ACC112 (cell line): ENCODE data around the gene NF1.
"Not testable (repeated sequence)": the region's sequence is repeated elsewhere in the genome, so short reads cannot be mapped to it uniquely, and the experiment has no call there.

Experiments
- H2AFZ ChIP-seq: fragments of 200-600 bp; sonication (generic); one replicate; pipeline ENCODE4 v1.6.0; 2017; ENCODE audit warnings: antibody characterized with exemption, low read length; ENCODE audit not compliant: unreplicated experiment
- H3K27ac ChIP-seq: fragments of 200-600 bp; sonication (generic); 2 replicates; pipeline ENCODE4 v1.5.1; 2014; ENCODE audit warnings: low read depth, mild to moderate bottlenecking, antibody characterized with exemption, low read length, moderate library complexity
- H3K27me3 ChIP-seq: fragments of 200-600 bp; sonication (generic); 2 replicates; pipeline ENCODE4 v1.6.1; 2014; ENCODE audit warnings: mild to moderate bottlenecking, antibody characterized with exemption, low read length, moderate library complexity, mixed read lengths; ENCODE audit not compliant: insufficient read depth
- H3K36me3 ChIP-seq: fragments of 200-600 bp; sonication (generic); 2 replicates; pipeline ENCODE4 v1.6.1; 2016; ENCODE audit warnings: mild to moderate bottlenecking, antibody characterized with exemption, low read length, moderate library complexity, mixed read lengths; ENCODE audit not compliant: insufficient read depth
- H3K4me1 ChIP-seq: fragments of 200-600 bp; sonication (generic); one replicate; pipeline ENCODE4 v1.6.1; 2016; ENCODE audit warnings: low read length, mixed read lengths; ENCODE audit not compliant: insufficient read depth, unreplicated experiment, control insufficient read depth
- H3K4me3 ChIP-seq: fragments of 200-600 bp; sonication (generic); 2 replicates; pipeline ENCODE4 v1.5.1; 2014; ENCODE audit warnings: mild to moderate bottlenecking, low read depth, low read length
- H3K79me2 ChIP-seq: fragments of 200-600 bp; sonication (generic); one replicate; pipeline ENCODE4 v1.6.0; 2016; ENCODE audit warnings: low read length; ENCODE audit not compliant: control insufficient read depth, unreplicated experiment, insufficient read depth

The NF1 gene

DNA sequence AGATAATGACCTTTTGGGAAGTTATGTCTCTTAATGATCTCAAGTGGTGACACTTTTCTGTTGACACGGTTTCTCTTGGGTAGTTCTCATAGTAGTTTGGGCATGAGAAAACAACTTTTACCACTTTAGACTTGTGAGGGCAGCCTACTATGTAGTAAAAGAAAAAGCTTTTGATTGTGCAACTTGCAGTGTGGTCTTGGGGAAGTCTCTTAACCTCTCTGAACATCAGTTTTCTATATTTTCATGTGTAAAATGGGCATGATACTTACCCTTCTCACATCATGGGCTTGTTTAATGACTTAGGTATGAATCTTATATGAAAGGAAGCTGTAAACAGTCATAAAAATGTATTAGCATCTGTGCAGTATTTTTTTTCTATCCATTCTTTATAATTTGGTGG, 11.2 kb downstream of the NF1 start:
- Histone ChIP-seq H3K79me2 (peaks cover 85% of the 10 kb centered on the region), H3K4me1 (peaks cover 7% of the 10 kb centered on the region), H2AFZ (no peak overlapping the region), H3K27ac (no peak overlapping the region), H3K27me3 (no peaks in the 10 kb centered on the region), H3K36me3 (no peaks in the 10 kb centered on the region), H3K4me3 (no peak overlapping the region)

DNA sequence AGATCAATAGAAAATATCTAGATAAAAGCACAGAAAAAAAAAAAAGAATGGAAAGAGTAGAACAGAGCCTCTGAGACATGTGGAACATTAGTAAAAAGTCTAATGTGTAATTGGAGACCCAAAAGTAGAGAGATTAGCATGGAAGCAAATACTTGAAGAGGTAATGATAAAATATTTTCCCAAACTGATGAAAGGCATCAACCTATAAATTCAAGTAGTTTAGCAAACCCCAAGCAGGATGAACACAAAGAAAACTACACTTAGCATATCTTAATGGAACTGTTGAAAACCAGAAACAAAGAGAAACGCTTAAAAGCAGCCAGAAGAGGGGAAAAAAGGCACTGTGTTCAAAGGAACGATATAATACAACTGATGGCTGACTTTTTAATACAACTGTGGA, 16.4 kb downstream of the NF1 start:
- Histone ChIP-seq H3K4me1 (peaks cover 27% of the 10 kb centered on the region), H3K79me2 (peaks cover 73% of the 10 kb centered on the region), H3K27me3 (no peaks in the 10 kb centered on the region), H3K4me3 (no peak overlapping the region), H3K27ac (no peak overlapping the region), H2AFZ (no peak overlapping the region), H3K36me3 (no peaks in the 10 kb centered on the region)

DNA sequence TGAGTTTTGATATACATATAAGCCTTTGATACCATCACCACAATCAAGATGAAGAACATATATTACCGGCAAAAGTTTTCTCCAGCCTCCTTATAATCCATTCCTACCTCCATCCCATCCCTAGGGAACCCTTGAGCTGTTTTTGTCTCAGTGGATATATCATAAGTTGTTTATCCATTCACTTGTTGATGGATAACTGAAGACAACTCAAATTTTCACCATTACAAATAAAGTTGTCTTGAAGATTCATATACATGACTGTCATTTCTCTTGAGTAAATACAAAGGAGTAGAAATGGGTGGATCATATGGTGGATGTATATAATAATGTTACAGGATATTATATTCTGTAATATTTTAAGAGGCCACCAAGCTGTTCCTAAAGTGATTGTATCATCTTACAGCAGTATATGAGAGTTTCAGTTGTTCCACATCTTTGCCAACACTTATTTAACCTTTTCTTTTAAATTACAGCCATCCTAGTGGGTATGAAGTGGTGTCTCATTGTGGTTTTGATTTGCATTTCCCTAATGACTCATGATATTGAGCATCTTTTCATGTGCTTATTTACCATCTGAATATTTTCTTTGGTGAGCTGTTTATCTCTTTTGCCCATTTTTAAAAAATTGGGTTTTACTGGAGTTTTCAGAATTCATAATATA, 17.4 kb downstream of the NF1 start:
- H3K27ac ChIP-seq: no peak overlapping the region
- H3K4me1 ChIP-seq: peaks cover 27% of the 10 kb centered on the region
- no peak overlapping the region for H2AFZ ChIP-seq
- no peaks in the 10 kb centered on the region for H3K36me3 ChIP-seq
- H3K4me3 ChIP-seq: no peak overlapping the region
- no peaks in the 10 kb centered on the region for H3K27me3 ChIP-seq
- H3K79me2 ChIP-seq: peaks cover 64% of the 10 kb centered on the region

DNA sequence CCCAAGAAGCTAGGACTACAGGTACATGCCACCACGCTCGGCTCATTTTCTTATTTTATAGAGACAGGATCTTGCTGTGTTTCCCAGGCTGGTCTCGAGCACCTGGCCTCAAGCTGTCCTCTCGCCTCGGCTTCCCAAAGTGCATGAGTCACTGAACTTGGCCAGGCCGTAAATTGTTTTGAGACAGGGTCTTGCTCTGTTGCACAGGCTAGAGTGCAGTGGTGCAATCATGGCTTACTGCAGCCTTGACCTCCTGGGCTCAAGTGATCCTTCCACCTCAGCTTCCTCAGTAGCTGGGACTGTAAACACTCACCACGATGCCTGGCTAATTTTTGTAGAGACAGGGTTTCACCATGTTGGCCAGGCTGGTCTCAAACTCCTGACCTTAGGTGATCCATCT, 18.6 kb downstream of the NF1 start:
- not testable (repeated sequence) for H3K27ac ChIP-seq, H2AFZ ChIP-seq, H3K36me3 ChIP-seq, H3K4me3 ChIP-seq, H3K27me3 ChIP-seq
- Histone ChIP-seq H3K4me1 (peaks cover 27% of the 10 kb centered on the region), H3K79me2 (peaks cover 63% of the 10 kb centered on the region)

DNA sequence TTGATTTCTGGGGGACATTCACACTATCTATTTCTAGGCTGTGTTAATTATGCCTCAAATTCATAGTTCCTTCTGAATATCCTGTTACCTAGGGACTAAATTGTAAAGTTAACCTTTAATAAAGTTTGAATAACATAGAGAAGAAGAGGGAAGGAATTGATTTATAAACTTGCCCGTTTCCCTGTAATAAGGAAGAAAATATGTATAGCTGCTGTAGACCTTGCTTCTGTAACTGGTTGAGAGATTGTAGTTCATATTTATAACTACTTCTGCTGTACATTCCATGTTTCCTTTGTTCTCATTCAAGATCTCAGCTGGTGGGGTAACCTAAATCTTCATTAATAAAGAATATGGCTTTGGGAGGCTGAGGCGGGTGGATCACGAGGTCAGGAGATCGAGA, 19.2 kb downstream of the NF1 start:
- H3K4me3 ChIP-seq: no peak overlapping the region
- no peak overlapping the region for H2AFZ ChIP-seq
- no peaks in the 10 kb centered on the region for H3K27me3 ChIP-seq
- no peaks in the 10 kb centered on the region for H3K36me3 ChIP-seq
- H3K79me2 ChIP-seq: peaks cover 60% of the 10 kb centered on the region
- peaks cover 27% of the 10 kb centered on the region for H3K4me1 ChIP-seq
- H3K27ac ChIP-seq: no peak overlapping the region

DNA sequence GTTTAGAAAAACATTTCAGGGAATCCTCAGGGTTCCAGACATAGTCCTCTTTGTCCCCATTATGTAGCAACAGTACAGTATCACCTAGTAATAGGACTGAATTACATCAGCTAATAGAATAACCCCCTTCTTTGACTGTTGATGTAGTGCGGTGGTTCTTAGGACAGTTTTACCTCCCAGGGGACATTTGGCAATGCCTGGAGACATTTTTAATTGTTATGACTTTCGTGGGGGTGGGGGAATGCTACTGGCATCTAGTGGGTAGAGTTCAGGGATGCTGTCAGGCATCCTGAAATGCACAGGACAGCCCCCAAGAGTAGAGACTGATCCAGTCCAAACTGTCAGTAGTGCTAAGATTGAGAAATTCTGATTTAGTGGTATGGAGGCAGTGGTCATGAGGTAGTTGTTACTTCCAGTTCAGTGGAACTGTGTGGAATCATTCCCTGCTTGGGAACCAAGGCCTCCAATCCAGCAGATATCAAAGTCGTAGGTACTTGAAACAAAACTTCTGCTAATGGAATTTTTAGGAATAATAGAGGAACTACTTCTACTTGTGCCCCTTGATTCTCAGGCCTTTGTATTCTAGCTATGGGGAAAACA, 20.3 kb downstream of the NF1 start:
- Histone ChIP-seq H3K79me2 (peaks cover 51% of the 10 kb centered on the region), H2AFZ (no peak overlapping the region), H3K36me3 (no peaks in the 10 kb centered on the region), H3K27me3 (no peaks in the 10 kb centered on the region), H3K4me1 (peaks cover 22% of the 10 kb centered on the region), H3K27ac (no peak overlapping the region), H3K4me3 (no peak overlapping the region)

DNA sequence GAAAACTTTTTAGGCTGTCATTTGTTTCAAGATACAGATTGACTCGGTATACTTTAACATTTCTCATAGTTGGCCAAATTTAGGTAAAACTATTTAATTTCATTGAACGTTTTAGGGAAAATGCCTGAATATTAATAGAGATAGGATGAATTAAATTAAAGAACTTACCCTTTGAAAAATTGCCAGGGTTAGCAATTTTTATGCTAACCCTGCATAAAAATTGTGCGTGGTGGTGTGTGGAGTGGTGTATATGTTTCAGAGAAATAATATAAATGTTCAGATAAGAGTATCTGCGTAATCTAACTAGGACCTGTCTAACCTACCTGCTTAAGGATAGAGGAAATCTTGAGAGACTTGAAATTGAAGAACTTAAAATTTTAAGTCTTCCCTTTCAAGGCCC, 21.4 kb downstream of the NF1 start:
- Histone ChIP-seq H3K79me2 (peaks cover 43% of the 10 kb centered on the region), H3K36me3 (no peaks in the 10 kb centered on the region), H3K27ac (no peak overlapping the region), H3K4me1 (peaks cover 22% of the 10 kb centered on the region), H3K4me3 (no peak overlapping the region), H2AFZ (no peak overlapping the region), H3K27me3 (no peaks in the 10 kb centered on the region)

DNA sequence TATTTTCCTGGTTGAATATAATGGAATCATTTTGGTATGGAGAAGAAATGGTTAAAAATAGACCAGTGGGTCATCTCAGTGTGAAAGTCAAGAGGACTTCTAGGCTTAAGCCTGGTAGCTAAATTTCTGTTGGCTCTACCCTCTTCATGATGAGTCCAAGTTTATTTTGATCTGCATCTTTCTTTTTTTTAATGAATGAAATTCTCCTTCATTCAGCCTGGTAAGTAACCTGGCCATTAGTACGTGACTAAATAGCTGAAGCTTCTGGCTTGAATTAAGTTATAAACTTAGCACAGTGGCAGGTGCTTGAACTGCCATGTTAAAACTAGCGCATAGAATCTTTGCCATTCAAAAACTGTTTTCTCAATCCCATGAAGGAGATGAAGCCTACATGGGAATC, 28.0 kb downstream of the NF1 start:
- no peaks in the 10 kb centered on the region for H3K27me3 ChIP-seq
- H3K27ac ChIP-seq: no peak overlapping the region
- H3K79me2 ChIP-seq: peaks cover 54% of the 10 kb centered on the region
- H3K4me3 ChIP-seq: no peak overlapping the region
- no peaks in the 10 kb centered on the region for H3K4me1 ChIP-seq
- H2AFZ ChIP-seq: no peak overlapping the region
- no peaks in the 10 kb centered on the region for H3K36me3 ChIP-seq

DNA sequence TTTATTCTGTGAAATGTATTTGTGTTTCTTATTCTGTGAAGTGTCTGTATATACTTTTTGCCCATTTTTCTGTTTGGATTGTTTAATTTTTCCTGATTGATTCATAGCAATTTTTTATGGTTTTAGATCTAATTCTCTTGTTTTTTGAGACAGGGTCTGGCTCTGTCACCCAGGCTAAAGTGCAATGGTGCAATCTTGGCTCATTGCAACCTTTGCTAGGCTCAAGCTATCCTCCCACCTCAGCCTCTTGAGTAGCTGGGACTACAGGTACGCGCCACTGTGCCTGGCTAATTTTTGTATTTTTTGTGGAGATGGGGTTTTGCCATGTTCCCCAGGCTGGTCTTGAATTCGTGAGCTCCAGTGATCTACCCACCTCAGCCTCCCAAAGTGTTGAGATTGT, 31.5 kb downstream of the NF1 start:
- no peaks in the 10 kb centered on the region for H3K27me3 ChIP-seq
- H3K4me1 ChIP-seq: no peaks in the 10 kb centered on the region
- H2AFZ ChIP-seq: no peak overlapping the region
- H3K4me3 ChIP-seq: no peak overlapping the region
- H3K79me2 ChIP-seq: peaks cover 77% of the 10 kb centered on the region
- no peaks in the 10 kb centered on the region for H3K36me3 ChIP-seq
- no peak overlapping the region for H3K27ac ChIP-seq

DNA sequence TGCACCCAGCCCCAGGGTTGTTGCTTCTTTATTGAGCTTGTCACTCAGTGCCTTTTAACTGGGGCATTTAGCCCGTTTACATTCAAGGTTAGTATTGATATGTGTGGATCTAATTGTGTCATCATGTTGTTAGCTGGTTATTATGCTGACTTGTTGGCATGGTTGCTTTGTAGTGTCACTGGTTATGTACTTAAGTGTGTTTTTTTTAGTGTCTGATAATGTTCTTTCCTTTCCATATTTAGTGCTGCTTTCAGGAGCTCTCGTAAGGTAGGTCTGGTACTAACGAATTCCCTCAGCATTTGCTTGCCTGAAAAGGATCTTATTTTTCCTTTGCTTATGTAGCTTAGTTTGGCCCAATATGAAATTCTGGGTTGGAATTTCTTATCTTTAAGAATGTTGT, 33.5 kb downstream of the NF1 start:
- peaks cover 66% of the 10 kb centered on the region for H3K79me2 ChIP-seq

More for the DNA sequence above, 33.5 kb downstream of the NF1 start:
- Histone ChIP-seq H3K27me3 (no peaks in the 10 kb centered on the region), H3K4me1 (no peaks in the 10 kb centered on the region), H3K36me3 (no peaks in the 10 kb centered on the region), H3K4me3 (no peak overlapping the region), H3K27ac (no peak overlapping the region), H2AFZ (no peak overlapping the region)
